OCI-LY1 (cell line): Measurements from ENCODE around the gene MRAS.

Source experiments
- H2AFZ ChIP-seq: fragments of 200-600 bp; sonication (generic), shearing (Covaris generic); 2 replicates; pipeline ENCODE4 v1.6.0; 2014; ENCODE audit warnings: antibody characterized with exemption, mild to moderate bottlenecking, low read length
- H3F3A ChIP-seq: fragments of 200-600 bp; sonication (generic), shearing (Covaris generic); 2 replicates; pipeline ENCODE4 v1.6.0; 2014; ENCODE audit warnings: mild to moderate bottlenecking, antibody characterized with exemption, low read length, moderate library complexity; ENCODE audit not compliant: insufficient read depth
- H3K27ac ChIP-seq: fragments of 200-600 bp; sonication (generic); 2 replicates; pipeline ENCODE4 v1.5.1; 2014; ENCODE audit warnings: low read length, mixed run types, mild to moderate bottlenecking, low read depth; ENCODE audit not compliant: poor library complexity, severe bottlenecking
- H3K27me3 ChIP-seq: fragments of 200-600 bp; sonication (generic); 2 replicates; pipeline ENCODE4 v1.6.0; 2014; ENCODE audit warnings: antibody characterized with exemption, mild to moderate bottlenecking, low read length, moderate library complexity; ENCODE audit not compliant: insufficient read depth
- H3K36me3 ChIP-seq: fragments of 200-600 bp; sonication (generic); 2 replicates; pipeline ENCODE4 v1.6.1; 2014; ENCODE audit warnings: mild to moderate bottlenecking, antibody characterized with exemption, low read length, moderate library complexity, mixed read lengths; ENCODE audit not compliant: insufficient read depth
- H3K4me1 ChIP-seq: fragments of 200-600 bp; sonication (generic); 2 replicates; pipeline ENCODE4 v1.5.1; 2014; ENCODE audit warnings: mild to moderate bottlenecking, low read length, moderate library complexity; ENCODE audit not compliant: insufficient read depth, severe bottlenecking
- H3K4me2 ChIP-seq: fragments of 200-600 bp; sonication (generic), shearing (Covaris generic); 2 replicates; pipeline ENCODE4 v1.6.1; 2014; ENCODE audit warnings: low read length
- H3K4me3 ChIP-seq: fragments of 200-600 bp; sonication (generic); 2 replicates; pipeline ENCODE4 v1.5.1; 2014; ENCODE audit warnings: low read length, low read depth, mild to moderate bottlenecking, mixed read lengths; ENCODE audit not compliant: poor library complexity, severe bottlenecking
- H3K79me2 ChIP-seq: fragments of 200-600 bp; shearing (Covaris generic); 2 replicates; pipeline ENCODE4 v1.6.1; 2016; ENCODE audit warnings: mixed run types, low read length, mixed read lengths; ENCODE audit not compliant: insufficient read depth
- H3K9ac ChIP-seq: fragments of 200-600 bp; sonication (generic), shearing (Covaris generic); 2 replicates; pipeline ENCODE4 v1.6.1; 2014; ENCODE audit warnings: mild to moderate bottlenecking, low read length, mixed read lengths
- H3K9me2 ChIP-seq: fragments of 200-600 bp; sonication (generic), shearing (Covaris generic); 2 replicates; pipeline ENCODE4 v1.6.1; 2014; ENCODE audit warnings: low read depth, mild to moderate bottlenecking, low read length, mixed read lengths
- H3K9me3 ChIP-seq: fragments of 200-600 bp; shearing (Covaris generic); 2 replicates; pipeline ENCODE4 v1.6.1; 2014; ENCODE audit warnings: low read length, mixed read lengths
- H4K20me1 ChIP-seq: fragments of 200-600 bp; sonication (generic), shearing (Covaris generic); 2 replicates; pipeline ENCODE4 v1.6.0; 2016; ENCODE audit warnings: mild to moderate bottlenecking, low read length; ENCODE audit not compliant: insufficient read depth
- EZH2 ChIP-seq: fragments of 200-600 bp; sonication (generic), shearing (Covaris generic); IDR thresholded peaks from 2 replicates; pipeline ENCODE4 v1.8.0; 2017; ENCODE audit warnings: borderline replicate concordance, mixed run types, mild to moderate bottlenecking, antibody characterized with exemption, low read length, moderate library complexity, mixed read lengths
- TF ChIP-seq, protein P1 (sequence below): fragments of 200-600 bp; sonication (generic), shearing (Covaris generic); IDR thresholded peaks from 2 replicates; pipeline ENCODE4 v1.5.1; 2017; ENCODE audit warnings: mild to moderate bottlenecking, antibody characterized with exemption, low read length, moderate library complexity, mixed read lengths

The MRAS gene

DNA sequence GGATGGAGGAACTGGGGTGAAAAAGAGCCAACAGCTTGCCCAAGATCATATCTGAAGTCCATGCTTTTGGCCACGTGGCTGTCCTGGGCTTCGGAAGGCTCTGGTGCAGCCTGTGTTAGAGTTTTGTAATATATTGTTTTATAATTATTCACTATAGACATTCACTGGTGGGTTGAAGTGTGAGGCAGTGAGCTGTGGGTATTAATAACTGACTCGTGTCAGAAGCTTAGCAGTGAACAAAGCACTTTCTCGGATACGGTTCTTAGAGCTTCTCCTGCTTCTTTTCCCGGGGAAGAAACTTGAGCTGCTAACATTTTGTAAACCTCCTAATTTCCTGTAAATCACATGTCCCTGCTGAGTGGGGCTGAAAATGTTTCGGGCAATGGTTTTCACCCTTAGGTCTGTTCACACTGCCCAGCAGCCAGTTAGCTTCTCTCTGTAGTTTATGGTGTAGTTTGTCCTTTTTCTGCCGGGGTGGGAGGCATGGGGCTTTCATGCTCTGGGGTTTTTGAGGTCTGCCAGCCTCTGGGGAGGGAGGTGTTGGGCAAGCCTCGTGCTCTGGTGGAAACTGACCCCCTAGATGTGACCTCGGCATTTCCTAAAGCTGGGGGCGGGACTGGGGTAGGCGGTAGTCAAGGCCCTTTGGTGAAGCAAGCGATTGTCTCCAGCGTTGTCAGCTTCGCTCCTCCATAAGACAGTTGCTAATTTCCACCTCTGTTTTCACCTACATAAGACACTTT, 1.7 kb downstream of the MRAS start:
- no peaks in the 10 kb centered on the region for H3K79me2 ChIP-seq
- H3K27me3 ChIP-seq, result no peaks in the 10 kb centered on the region; the same call in 1 of the 2 replicates
- H2AFZ ChIP-seq, result no peak overlapping the region
- TF ChIP-seq, protein P1, sequence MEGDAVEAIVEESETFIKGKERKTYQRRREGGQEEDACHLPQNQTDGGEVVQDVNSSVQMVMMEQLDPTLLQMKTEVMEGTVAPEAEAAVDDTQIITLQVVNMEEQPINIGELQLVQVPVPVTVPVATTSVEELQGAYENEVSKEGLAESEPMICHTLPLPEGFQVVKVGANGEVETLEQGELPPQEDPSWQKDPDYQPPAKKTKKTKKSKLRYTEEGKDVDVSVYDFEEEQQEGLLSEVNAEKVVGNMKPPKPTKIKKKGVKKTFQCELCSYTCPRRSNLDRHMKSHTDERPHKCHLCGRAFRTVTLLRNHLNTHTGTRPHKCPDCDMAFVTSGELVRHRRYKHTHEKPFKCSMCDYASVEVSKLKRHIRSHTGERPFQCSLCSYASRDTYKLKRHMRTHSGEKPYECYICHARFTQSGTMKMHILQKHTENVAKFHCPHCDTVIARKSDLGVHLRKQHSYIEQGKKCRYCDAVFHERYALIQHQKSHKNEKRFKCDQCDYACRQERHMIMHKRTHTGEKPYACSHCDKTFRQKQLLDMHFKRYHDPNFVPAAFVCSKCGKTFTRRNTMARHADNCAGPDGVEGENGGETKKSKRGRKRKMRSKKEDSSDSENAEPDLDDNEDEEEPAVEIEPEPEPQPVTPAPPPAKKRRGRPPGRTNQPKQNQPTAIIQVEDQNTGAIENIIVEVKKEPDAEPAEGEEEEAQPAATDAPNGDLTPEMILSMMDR, result no peak
- TF ChIP-seq EZH2, result no peak
- H3K9ac ChIP-seq, result no peak overlapping the region
- H3F3A ChIP-seq, result no peaks in the 10 kb centered on the region
- no peak overlapping the region for H3K4me3 ChIP-seq
- H3K9me2 ChIP-seq, result no peaks in the 10 kb centered on the region
- H4K20me1 ChIP-seq, result no peaks in the 10 kb centered on the region
- H3K9me3 ChIP-seq, result no peaks in the 10 kb centered on the region
- H3K4me1 ChIP-seq, result no peaks in the 10 kb centered on the region
- no peak overlapping the region for H3K27ac ChIP-seq
- H3K4me2 ChIP-seq, result no peak overlapping the region
- no peaks in the 10 kb centered on the region for H3K36me3 ChIP-seq

DNA sequence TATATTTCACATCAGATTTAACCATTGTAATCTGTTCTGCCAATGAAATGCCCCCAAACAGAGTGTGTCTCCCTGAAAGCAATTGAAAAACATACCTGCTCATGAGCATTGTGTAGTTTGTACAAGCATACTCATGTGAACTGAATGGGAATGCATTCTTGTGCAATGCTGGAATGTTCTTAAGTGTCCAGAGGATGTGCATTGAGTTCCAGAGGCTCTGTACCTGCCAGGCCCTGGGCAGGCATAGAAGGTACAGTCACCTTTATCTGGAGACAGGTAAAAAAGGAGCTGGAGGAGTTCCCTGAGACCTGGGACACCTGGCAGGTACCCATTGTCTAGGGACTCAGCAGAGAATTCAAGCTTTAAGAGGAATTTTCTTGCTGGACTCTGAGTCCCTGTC, 2.8 kb downstream of the MRAS start:
- Histone ChIP-seq H4K20me1 (no peaks in the 10 kb centered on the region), H3K9ac (no peak overlapping the region), H3K4me3 (no peak overlapping the region), H2AFZ (no peak overlapping the region), H3K79me2 (no peaks in the 10 kb centered on the region), H3K27me3 (peaks cover 4% of the 10 kb centered on the region; the same call in 1 of the 2 replicates), H3K4me2 (no peak overlapping the region), H3K9me2 (no peaks in the 10 kb centered on the region), H3K36me3 (no peaks in the 10 kb centered on the region), H3K9me3 (no peaks in the 10 kb centered on the region), H3F3A (no peaks in the 10 kb centered on the region), H3K4me1 (no peaks in the 10 kb centered on the region), H3K27ac (no peak overlapping the region)
- TF ChIP-seq, protein P1, result no peak
- no peak for TF ChIP-seq EZH2

DNA sequence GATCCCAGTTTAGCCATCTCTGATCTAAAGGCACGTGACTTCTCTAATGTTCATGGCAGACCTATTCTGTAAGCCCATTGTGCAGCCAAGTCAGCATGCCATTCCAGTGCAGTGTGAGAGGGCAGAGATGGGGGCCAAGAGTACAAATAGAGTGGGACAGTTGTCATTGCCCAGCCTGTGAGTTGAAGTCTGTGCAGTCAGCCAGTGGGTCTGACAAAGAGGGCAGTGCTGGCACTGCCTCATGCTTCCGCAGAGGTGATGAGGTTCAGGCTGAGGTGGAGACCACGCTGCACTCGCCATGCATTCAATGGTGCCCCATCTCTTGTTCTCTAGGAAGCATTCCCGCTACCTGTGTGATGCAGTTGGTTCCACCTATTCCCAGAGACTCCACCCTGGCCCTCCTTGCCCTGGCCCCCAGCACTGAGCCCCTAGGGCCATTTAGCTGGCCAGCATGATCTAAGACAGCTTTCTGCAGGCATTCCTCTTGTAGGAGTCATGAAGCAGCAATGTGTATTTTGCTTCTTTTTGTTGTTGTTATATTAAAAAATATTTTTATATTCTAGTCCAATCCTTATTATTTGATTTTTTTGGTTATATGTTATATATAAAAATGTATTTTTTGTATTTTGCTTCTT, 3.7 kb downstream of the MRAS start:
- no peak overlapping the region for H3K27ac ChIP-seq
- no peaks in the 10 kb centered on the region for H3K9me3 ChIP-seq
- H3K4me1 ChIP-seq, result no peaks in the 10 kb centered on the region
- no peaks in the 10 kb centered on the region for H4K20me1 ChIP-seq
- no peaks in the 10 kb centered on the region for H3K79me2 ChIP-seq
- no peak overlapping the region for H3K9ac ChIP-seq
- no peaks in the 10 kb centered on the region for H3K36me3 ChIP-seq
- H3K9me2 ChIP-seq, result no peaks in the 10 kb centered on the region
- H3K4me2 ChIP-seq, result no peak overlapping the region
- H2AFZ ChIP-seq, result no peak overlapping the region
- H3F3A ChIP-seq, result no peaks in the 10 kb centered on the region
- no peak for TF ChIP-seq EZH2
- TF ChIP-seq, protein P1, result no peak
- H3K27me3 ChIP-seq, result peaks cover 4% of the 10 kb centered on the region; the same call in 1 of the 2 replicates
- no peak overlapping the region for H3K4me3 ChIP-seq
